IMR-90 (cell line): ENCODE results near the gene KLF13. TPM values are rescaled to one million over a fixed set of nuclear protein-coding genes. Genes with fewer than 3 reads are reported as not detected.

Experiments
- ATAC-seq: fragments of 200-7000 bp; cut with Tn5 transposase; 2 replicates; pipeline ENCODE4 v1.9.1; 2020; ENCODE audit warnings: low read depth, mild to moderate bottlenecking, moderate library complexity
- BruUV-seq: library from RNA; stranded (reverse); fragments of 400-500 nt; replicated peaks from 2 replicates; lab custom pipeline; 2021; lab: Mats Ljungman, UMichigan
- CTCF ChIA-PET: fragments of 300-600 bp; formaldehyde crosslinking; extraction: SDS; loops from one replicate; lab custom pipeline; 2021; ENCODE audit warnings: antibody characterized with exemption; lab: Yijun Ruan, JAX
- POLR2A ChIA-PET: fragments of 300-600 bp; sonication (Branson Sonifier 250); formaldehyde crosslinking; loops from one replicate; lab custom pipeline; 2022; ENCODE audit warnings: antibody characterized with exemption; ENCODE audit not compliant: unreplicated experiment; lab: Charles Lee
- DNase-seq: peaks from one replicate; pipeline ENCODE4 v3.0.0; 2013
- H2AFZ ChIP-seq: replicated peaks from 2 replicates; pipeline ENCODE3; 2013; ENCODE audit warnings: low read length, mild to moderate bottlenecking; ENCODE audit not compliant: poor library complexity
- H2AK5ac ChIP-seq: 2 replicates; pipeline ENCODE4 v1.6.1; 2013; ENCODE audit warnings: low read depth, low read length, inconsistent platforms
- H2AK9ac ChIP-seq: replicated peaks from 2 replicates; pipeline ENCODE3; 2013; ENCODE audit warnings: mild to moderate bottlenecking, low read depth, low read length, moderate library complexity; ENCODE audit not compliant: poor library complexity
- H2BK120ac ChIP-seq: 2 replicates; pipeline ENCODE4 v1.6.1; 2013; ENCODE audit warnings: low read depth, low read length, inconsistent platforms
- H2BK15ac ChIP-seq: 3 replicates; pipeline ENCODE4 v1.6.1; 2013; ENCODE audit warnings: low read depth, low read length, inconsistent platforms
- H2BK20ac ChIP-seq: 2 replicates; pipeline ENCODE4 v1.6.1; 2013; ENCODE audit warnings: low read depth, mild to moderate bottlenecking, inconsistent platforms, low read length, moderate library complexity
- H2BK5ac ChIP-seq: 2 replicates; pipeline ENCODE4 v1.6.1; 2013; ENCODE audit warnings: mild to moderate bottlenecking, low read depth, low read length, inconsistent platforms; ENCODE audit not compliant: poor library complexity, severe bottlenecking
- H3K14ac ChIP-seq: replicated peaks from 2 replicates; pipeline ENCODE4 v1.6.1; 2013; ENCODE audit warnings: low read depth, low read length, inconsistent platforms
- H3K18ac ChIP-seq: 2 replicates; pipeline ENCODE4 v1.6.1; 2013; ENCODE audit warnings: low read depth, low read length, control low read depth
- H3K23ac ChIP-seq: 2 replicates; pipeline ENCODE4 v1.6.1; 2013; ENCODE audit warnings: low read depth, low read length, inconsistent platforms
- H3K27ac ChIP-seq: 2 replicates; pipeline ENCODE4 v1.5.1; 2013; ENCODE audit warnings: mild to moderate bottlenecking, control low read depth, low read length; ENCODE audit not compliant: insufficient read depth
- H3K27me3 ChIP-seq: 2 replicates; pipeline ENCODE4 v1.6.1; 2013; ENCODE audit warnings: low read length; ENCODE audit not compliant: control insufficient read depth, insufficient read depth
- H3K36me3 ChIP-seq: 2 replicates; pipeline ENCODE4 v1.6.1; 2013; ENCODE audit warnings: low read length, mixed read lengths; ENCODE audit not compliant: control insufficient read depth, insufficient read depth
- H3K4ac ChIP-seq: 2 replicates; pipeline ENCODE4 v1.6.1; 2013; ENCODE audit warnings: low read depth, low read length, inconsistent platforms
- H3K4me1 ChIP-seq: 2 replicates; pipeline ENCODE4 v1.6.1; 2013; ENCODE audit warnings: low read length, mixed read lengths; ENCODE audit not compliant: control insufficient read depth, insufficient read depth
- H3K4me2 ChIP-seq: 2 replicates; pipeline ENCODE4 v1.6.1; 2013; ENCODE audit warnings: low read depth, mild to moderate bottlenecking, control low read depth, low read length, moderate library complexity
- H3K4me3 ChIP-seq: 2 replicates; pipeline ENCODE4 v1.5.1; 2013; ENCODE audit warnings: low read depth, mild to moderate bottlenecking, control low read depth, low read length, moderate library complexity; ENCODE audit not compliant: insufficient read depth
- H3K56ac ChIP-seq: 2 replicates; pipeline ENCODE4 v1.6.1; 2013; ENCODE audit warnings: low read length, inconsistent platforms; ENCODE audit not compliant: insufficient read depth; ENCODE audit errors: extremely low read depth
- H3K79me1 ChIP-seq, 2 experiments: 2 replicates each; pipeline ENCODE4 v1.6.1; 2013; ENCODE audit warnings: low read length in 2 of 2, inconsistent platforms in 1 of 2, low read depth in 1 of 2
- H3K9ac ChIP-seq: 2 replicates; pipeline ENCODE4 v1.6.1; 2013; ENCODE audit warnings: low read depth, low read length, control low read depth
- H3K9me1 ChIP-seq: 2 replicates; pipeline ENCODE4 v1.6.1; 2013; ENCODE audit warnings: low read length, inconsistent platforms; ENCODE audit not compliant: insufficient read depth
- H3K9me3 ChIP-seq: 2 replicates; pipeline ENCODE4 v1.6.1; 2013; ENCODE audit warnings: low read length; ENCODE audit not compliant: control insufficient read depth, insufficient read depth
- H4K20me1 ChIP-seq: 2 replicates; pipeline ENCODE4 v1.6.1; 2013; ENCODE audit warnings: low read length, inconsistent platforms; ENCODE audit not compliant: insufficient read depth
- H4K5ac ChIP-seq: 2 replicates; pipeline ENCODE4 v1.6.1; 2013; ENCODE audit warnings: mild to moderate bottlenecking, low read depth, low read length, control low read depth
- H4K8ac ChIP-seq, 2 experiments: 2 replicates each; pipeline ENCODE4 v1.6.1; 2013; ENCODE audit warnings: low read depth in 2 of 2, low read length in 2 of 2, control low read depth in 1 of 2, inconsistent platforms in 1 of 2
- H4K91ac ChIP-seq: 2 replicates; pipeline ENCODE4 v1.6.1; 2013; ENCODE audit warnings: low read depth, low read length, inconsistent platforms; ENCODE audit not compliant: insufficient read depth
- BHLHE40 ChIP-seq: fragments of 150-350 bp; IDR thresholded peaks from 2 replicates; pipeline ENCODE4 v1.6.1; 2016; ENCODE audit warnings: mild to moderate bottlenecking, low read depth, low read length
- CEBPB ChIP-seq: IDR thresholded peaks from 2 replicates; pipeline ENCODE4 v1.6.1; 2012; ENCODE audit warnings: low read depth, low read length, improper control_type of control experiment
- MAFK ChIP-seq: IDR thresholded peaks from 2 replicates; pipeline ENCODE4 v1.6.1; 2012; ENCODE audit warnings: low read depth, low read length, improper control_type of control experiment
- MAZ ChIP-seq: IDR thresholded peaks from 2 replicates; pipeline ENCODE4 v1.6.1; 2012; ENCODE audit warnings: low read depth, mild to moderate bottlenecking, low read length, improper control_type of control experiment, moderate library complexity, borderline replicate concordance
- MXI1 ChIP-seq: IDR thresholded peaks from 2 replicates; pipeline ENCODE4 v1.6.1; 2012; ENCODE audit warnings: low read depth, mild to moderate bottlenecking, low read length, moderate library complexity, borderline replicate concordance
- RAD21 ChIP-seq: IDR thresholded peaks from 2 replicates; pipeline ENCODE4 v1.6.1; 2012; ENCODE audit warnings: low read length, improper control_type of control experiment
- SMC3 ChIP-seq: fragments of 150-350 bp; IDR thresholded peaks from 2 replicates; pipeline ENCODE4 v1.6.1; 2016; ENCODE audit warnings: low read depth, mild to moderate bottlenecking, antibody characterized with exemption, low read length, moderate library complexity
- USF2 ChIP-seq: fragments of 150-350 bp; IDR thresholded peaks from 2 replicates; pipeline ENCODE4 v1.6.1; 2017; ENCODE audit warnings: mild to moderate bottlenecking, antibody characterized with exemption, low read length, low read depth
- WGBS, 2 experiments: methylation state at CpG; one replicate each; pipeline versions ENCODE4 v1.1.5 to v1.1.7; 2013; ENCODE audit warnings: missing lambda C conversion rate in 2 of 2; ENCODE audit not compliant: insufficient read length in 1 of 2; ENCODE audit errors: extremely low coverage in 2 of 2; 5-methylcytosine and 5-hydroxymethylcytosine counted together
- dilution Hi-C: fragments of 300-500 bp; cut with HindIII; formaldehyde crosslinking; loops from one replicate; pipeline ENCODE4 v1.14.3; 2018; ENCODE audit warnings: low sequenced_read_pairs; ENCODE audit not compliant: unreplicated experiment
- in situ Hi-C: fragments of 300-500 bp; cut with MboI; formaldehyde crosslinking; loops from 3 replicates; pipeline ENCODE4 v1.14.3; 2019; ENCODE audit warnings: low sequenced_read_pairs, inconsistent platforms, mixed read lengths
- intact Hi-C: fragments of 100-400 bp; cut with micrococcal nuclease; formaldehyde crosslinking; loops from 2 replicates; pipeline ENCODE4 v1.10.0; 2022
- polyA plus RNA-seq, 3 experiments: library from polyadenylated mRNA; depleted of rRNA; stranded (reverse); fragments of >200 nt; gene quantifications; 2 replicates each; pipeline ENCODE4 v1.2.3, GENCODE V29; 2012; ENCODE audit warnings: low replicate concordance in 1 of 3
- total RNA-seq: library from RNA; depleted of rRNA; stranded (reverse); fragments of >200 nt; gene quantifications from 2 replicates; pipeline ENCODE4 v1.2.3, GENCODE V29; 2012
- TF ChIP-seq, protein P1 (sequence below): conservative IDR thresholded peaks from 2 replicates; pipeline ENCODE4 v1.5.1; 2012; ENCODE audit warnings: mild to moderate bottlenecking, low read depth, low read length, improper control_type of control experiment

Gene KLF13
- total and polyA plus RNA-seq, 2 of the 4 experiments (the other 2 are of a cell fraction): 9.5 to 10.6 TPM

GRCh38 chr15:31365655-31366127 lies 39.1 kb downstream of the KLF13 start:
- H2AK9ac ChIP-seq: peak overlapping the region; percentile 60
- no peak overlapping the region for H2BK120ac ChIP-seq
- TF ChIP-seq CEBPB: peak; percentile 88
- no peak for TF ChIP-seq BHLHE40
- TF ChIP-seq, protein P1, sequence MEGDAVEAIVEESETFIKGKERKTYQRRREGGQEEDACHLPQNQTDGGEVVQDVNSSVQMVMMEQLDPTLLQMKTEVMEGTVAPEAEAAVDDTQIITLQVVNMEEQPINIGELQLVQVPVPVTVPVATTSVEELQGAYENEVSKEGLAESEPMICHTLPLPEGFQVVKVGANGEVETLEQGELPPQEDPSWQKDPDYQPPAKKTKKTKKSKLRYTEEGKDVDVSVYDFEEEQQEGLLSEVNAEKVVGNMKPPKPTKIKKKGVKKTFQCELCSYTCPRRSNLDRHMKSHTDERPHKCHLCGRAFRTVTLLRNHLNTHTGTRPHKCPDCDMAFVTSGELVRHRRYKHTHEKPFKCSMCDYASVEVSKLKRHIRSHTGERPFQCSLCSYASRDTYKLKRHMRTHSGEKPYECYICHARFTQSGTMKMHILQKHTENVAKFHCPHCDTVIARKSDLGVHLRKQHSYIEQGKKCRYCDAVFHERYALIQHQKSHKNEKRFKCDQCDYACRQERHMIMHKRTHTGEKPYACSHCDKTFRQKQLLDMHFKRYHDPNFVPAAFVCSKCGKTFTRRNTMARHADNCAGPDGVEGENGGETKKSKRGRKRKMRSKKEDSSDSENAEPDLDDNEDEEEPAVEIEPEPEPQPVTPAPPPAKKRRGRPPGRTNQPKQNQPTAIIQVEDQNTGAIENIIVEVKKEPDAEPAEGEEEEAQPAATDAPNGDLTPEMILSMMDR: peak; percentile 45
- TF ChIP-seq MXI1: 0 out of 2 replicates have a peak, but pooled peaks have one; percentile 44
- peak; percentile 11; the same call in 1 of the 2 replicates for TF ChIP-seq USF2
- TF ChIP-seq MAFK: no peak
- TF ChIP-seq MAZ: no peak; the same call in 1 of the 2 replicates
- TF ChIP-seq SMC3: peak; percentile 47
- TF ChIP-seq RAD21: peak; percentile 51
- H3K9ac ChIP-seq: 0 out of 2 replicates have a peak overlapping the region, but pooled peaks have one; percentile 46
- peaks cover 5% of the 10 kb centered on the region for H3K9me1 ChIP-seq
- H3K14ac ChIP-seq: 0 out of 2 replicates have a peak overlapping the region, but pooled peaks have one; percentile 37
- H3K79me1 ChIP-seq: peaks cover 39 to 85% of the 10 kb centered on the region in 2 experiments
- H2BK5ac ChIP-seq: no peak overlapping the region
- ChIA-PET POLR2A (no interaction called here), CTCF (no interaction called here)
- peak overlapping the region; percentile 71 for H2AFZ ChIP-seq
- peak overlapping the region; percentile 19 to 66; a peak in 3 of 4 replicates for H4K8ac ChIP-seq
- no peak overlapping the region for H3K4me3 ChIP-seq
- H3K18ac ChIP-seq: no peak overlapping the region; the same call in 1 of the 2 replicates
- in situ Hi-C loops (loop anchor here (10.0 kb wide), 1 partner anchor 119 kb away; no protein-coding TSS in a partner anchor), dilution Hi-C loops (no loop called here), intact Hi-C loops (loop anchor here (1.0 to 5.0 kb wide), 3 partner anchors 70 to 123 kb away; no protein-coding TSS in a partner anchor)
- 0 out of 2 replicates have a peak overlapping the region, but pooled peaks have one; percentile 13 for H3K27ac ChIP-seq
- BruUV-seq: no TSS peak
- DNase-seq (peak; percentile 72), ATAC-seq (peak; percentile 95)
- WGBS, 2 experiments: 16% methylated on average over 7 of the region's 22 CpGs; no CpG with 5 or more reads in 1 of the 2 experiments
- H3K9me3 ChIP-seq: 0 out of 2 replicates have a peak, but pooled peaks cover 2% of the 10 kb centered on the region
- H4K5ac ChIP-seq: no peak overlapping the region
- no peaks in the 10 kb centered on the region for H3K36me3 ChIP-seq
- H3K4me1 ChIP-seq: peaks cover 14% of the 10 kb centered on the region
- peak overlapping the region; percentile 33; the same call in 1 of the 2 replicates for H4K91ac ChIP-seq
- H3K4me2 ChIP-seq: peak overlapping the region; percentile 28; the same call in 1 of the 2 replicates
- H2AK5ac ChIP-seq: no peak overlapping the region; the same call in 1 of the 2 replicates
- no peak overlapping the region for H2BK20ac ChIP-seq
- peaks cover 43% of the 10 kb centered on the region for H4K20me1 ChIP-seq
- H3K56ac ChIP-seq: no peak overlapping the region
- no peak overlapping the region for H2BK15ac ChIP-seq
- H3K27me3 ChIP-seq: no peaks in the 10 kb centered on the region
- no peak overlapping the region for H3K23ac ChIP-seq
- H3K4ac ChIP-seq: peak overlapping the region; percentile 54; the same call in 1 of the 2 replicates
